WTC11 (cell line): ENCODE data around the gene LYRM4. TPM values are rescaled to one million over a fixed set of nuclear protein-coding genes. Genes with fewer than 3 reads are reported as not detected.

Experiments
- ATAC-seq: fragments of 200-7000 bp; cut with Tn5 transposase; 2 replicates; pipeline ENCODE4 v1.10.0; 2021; ENCODE audit warnings: mild to moderate bottlenecking, moderate library complexity
- CTCF ChIA-PET: fragments of 300-600 bp; sonication (Branson Sonifier 250); formaldehyde crosslinking; loops from one replicate; lab custom pipeline; 2021; ENCODE audit warnings: antibody characterized with exemption; lab: Charles Lee
- POLR2A ChIA-PET: fragments of 350-600 bp; sonication (Branson Sonifier 250); formaldehyde crosslinking; loops from one replicate; lab custom pipeline; 2021; ENCODE audit warnings: antibody characterized with exemption; lab: Charles Lee
- DNase-seq: peaks from one replicate; pipeline ENCODE4 v3.0.0; 2021; ENCODE audit warnings: low spot score
- H3K27ac Mint-ChIP-seq: 2 replicates; pipeline ENCODE4 v1.8.0; 2021; ENCODE audit warnings: mixed read lengths
- H3K27me3 Mint-ChIP-seq: 2 replicates; pipeline ENCODE4 v1.8.0; 2021; ENCODE audit warnings: low read depth, mild to moderate bottlenecking, moderate library complexity, mixed read lengths
- H3K36me3 Mint-ChIP-seq: 2 replicates; pipeline ENCODE4 v1.8.0; 2021; ENCODE audit warnings: mixed read lengths
- H3K4me1 Mint-ChIP-seq: 2 replicates; pipeline ENCODE4 v1.8.0; 2022; ENCODE audit warnings: mixed read lengths
- H3K4me3 Mint-ChIP-seq: 2 replicates; pipeline ENCODE4 v1.8.0; 2021; ENCODE audit warnings: mild to moderate bottlenecking, moderate library complexity, mixed read lengths
- H3K9me3 Mint-ChIP-seq: 2 replicates; pipeline ENCODE4 v1.8.0; 2021; ENCODE audit warnings: mixed read lengths
- GABPB1 ChIP-seq: sonication (generic); formaldehyde crosslinking; IDR thresholded peaks from 2 replicates; pipeline ENCODE4 v1.8.1; 2023; ENCODE audit warnings: mild to moderate bottlenecking, missing genetic modification reagents
- GRHL2 ChIP-seq: fragments of 250-450 bp; sonication (Bioruptor Pico); IDR thresholded peaks from 2 replicates; pipeline ENCODE4 v1.8.0; 2022; ENCODE audit warnings: mild to moderate bottlenecking, moderate library complexity; ENCODE audit not compliant: insufficient replicate concordance, severe bottlenecking
- HMGA2 ChIP-seq: fragments of 250-450 bp; sonication (Bioruptor Pico); IDR thresholded peaks from 2 replicates; pipeline ENCODE4 v1.4.0; 2021; ENCODE audit warnings: mild to moderate bottlenecking, moderate library complexity
- JUN ChIP-seq: sonication (generic); formaldehyde crosslinking; IDR thresholded peaks from 2 replicates; pipeline ENCODE4 v1.8.0; 2023; ENCODE audit warnings: mild to moderate bottlenecking, missing genetic modification reagents
- NFYB ChIP-seq: sonication (generic); formaldehyde crosslinking; conservative IDR thresholded peaks from 2 replicates; pipeline ENCODE4 v1.8.0; 2022; ENCODE audit warnings: low read depth, missing genetic modification reagents
- NR1H2 ChIP-seq: sonication (generic); formaldehyde crosslinking; IDR thresholded peaks from 2 replicates; pipeline ENCODE4 v1.9.0; 2021; ENCODE audit warnings: mild to moderate bottlenecking, moderate library complexity, missing genetic modification reagents
- OVOL2 ChIP-seq: fragments of 250-450 bp; sonication (Bioruptor Pico); IDR thresholded peaks from 2 replicates; pipeline ENCODE4 v1.9.0; 2021; ENCODE audit warnings: mild to moderate bottlenecking, borderline replicate concordance
- SOX15 ChIP-seq: fragments of 250-450 bp; sonication (Bioruptor Pico); IDR thresholded peaks from 2 replicates; pipeline ENCODE4 v1.9.0; 2021; ENCODE audit warnings: mild to moderate bottlenecking
- TCF7 ChIP-seq: sonication (generic); formaldehyde crosslinking; IDR thresholded peaks from 2 replicates; pipeline ENCODE4 v1.8.0; 2022; ENCODE audit warnings: mild to moderate bottlenecking, low read depth, missing genetic modification reagents, moderate library complexity
- TP53 ChIP-seq: sonication (generic); formaldehyde crosslinking; IDR thresholded peaks from 2 replicates; pipeline ENCODE4 v1.8.1; 2023; ENCODE audit warnings: mild to moderate bottlenecking, missing genetic modification reagents
- ZNF219 ChIP-seq: sonication (generic); formaldehyde crosslinking; IDR thresholded peaks from 2 replicates; pipeline ENCODE4 v1.8.0; 2023; ENCODE audit warnings: missing genetic modification reagents, mild to moderate bottlenecking, borderline replicate concordance
- ZNF416 ChIP-seq: fragments of 250-450 bp; sonication (Bioruptor Pico); IDR thresholded peaks from 2 replicates; pipeline ENCODE4 v1.9.0; 2021; ENCODE audit warnings: mild to moderate bottlenecking, inconsistent platforms
- total RNA-seq: library from RNA; stranded (reverse); gene quantifications from 3 replicates; pipeline ENCODE4 v1.2.3, GENCODE V29; 2021
- TF ChIP-seq, protein P1 (sequence below): fragments of 250-450 bp; sonication (Bioruptor Pico); IDR thresholded peaks from 2 replicates; pipeline ENCODE4 v1.9.0; 2021; ENCODE audit warnings: mild to moderate bottlenecking
- TF ChIP-seq, protein P2 (sequence below): sonication (generic); formaldehyde crosslinking; IDR thresholded peaks from 2 replicates; pipeline ENCODE4 v1.8.0; 2022; ENCODE audit warnings: mild to moderate bottlenecking, missing genetic modification reagents
- TF ChIP-seq, protein P3 (sequence below): fragments of 250-450 bp; sonication (Bioruptor Pico); conservative IDR thresholded peaks from 2 replicates; pipeline ENCODE4 v1.9.0; 2021; ENCODE audit warnings: mild to moderate bottlenecking
- TF ChIP-seq, protein P4 (sequence below): sonication (generic); formaldehyde crosslinking; IDR thresholded peaks from 2 replicates; pipeline ENCODE4 v1.8.1; 2022; ENCODE audit warnings: low read depth, mild to moderate bottlenecking, moderate library complexity, missing genetic modification reagents, borderline replicate concordance
- TF ChIP-seq, protein P5 (sequence below): sonication (generic); formaldehyde crosslinking; IDR thresholded peaks from 2 replicates; pipeline ENCODE4 v1.8.1; 2022; ENCODE audit warnings: mild to moderate bottlenecking, moderate library complexity, missing genetic modification reagents
- TF ChIP-seq, protein P6 (sequence below): sonication (generic); formaldehyde crosslinking; IDR thresholded peaks from 2 replicates; pipeline ENCODE4 v1.8.1; 2022; ENCODE audit warnings: missing genetic modification reagents, borderline replicate concordance
- TF ChIP-seq, protein P7 (sequence below): sonication (generic); formaldehyde crosslinking; IDR thresholded peaks from 2 replicates; pipeline ENCODE4 v1.8.1; 2023; ENCODE audit warnings: mild to moderate bottlenecking, missing genetic modification reagents
- TF ChIP-seq, protein P8 (sequence below): fragments of 250-450 bp; sonication (Bioruptor Pico); IDR thresholded peaks from 2 replicates; pipeline ENCODE4 v1.9.0; 2021; ENCODE audit warnings: moderate library complexity, mild to moderate bottlenecking, inconsistent platforms, borderline replicate concordance

Gene LYRM4
- total RNA-seq, 1 experiment from 2014 or later, result 49.7 TPM

DNA sequence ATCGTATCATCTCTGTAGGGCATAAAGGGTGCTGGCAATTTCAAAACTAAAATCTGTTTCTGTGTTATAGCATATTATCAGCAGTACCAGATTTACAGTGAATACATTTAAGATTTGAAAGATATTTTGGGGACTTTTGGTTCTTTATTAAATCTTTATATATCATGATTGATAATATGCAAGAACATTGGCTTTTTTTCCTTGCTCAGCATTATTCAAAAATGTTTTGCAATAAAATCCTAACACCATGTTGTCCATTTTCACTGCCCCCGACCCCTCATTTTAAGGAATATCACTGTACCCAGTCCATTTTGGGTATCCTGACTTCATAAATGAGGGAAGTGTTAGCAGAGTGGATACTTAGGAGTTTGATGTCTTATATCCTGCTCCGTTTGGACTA lies 16.8 kb upstream of the LYRM4 start (continued):
- TF ChIP-seq GABPB1, result no peak
- TF ChIP-seq ZNF416 (CRISPR knock-in tag), result no peak
- TF ChIP-seq, protein P1, sequence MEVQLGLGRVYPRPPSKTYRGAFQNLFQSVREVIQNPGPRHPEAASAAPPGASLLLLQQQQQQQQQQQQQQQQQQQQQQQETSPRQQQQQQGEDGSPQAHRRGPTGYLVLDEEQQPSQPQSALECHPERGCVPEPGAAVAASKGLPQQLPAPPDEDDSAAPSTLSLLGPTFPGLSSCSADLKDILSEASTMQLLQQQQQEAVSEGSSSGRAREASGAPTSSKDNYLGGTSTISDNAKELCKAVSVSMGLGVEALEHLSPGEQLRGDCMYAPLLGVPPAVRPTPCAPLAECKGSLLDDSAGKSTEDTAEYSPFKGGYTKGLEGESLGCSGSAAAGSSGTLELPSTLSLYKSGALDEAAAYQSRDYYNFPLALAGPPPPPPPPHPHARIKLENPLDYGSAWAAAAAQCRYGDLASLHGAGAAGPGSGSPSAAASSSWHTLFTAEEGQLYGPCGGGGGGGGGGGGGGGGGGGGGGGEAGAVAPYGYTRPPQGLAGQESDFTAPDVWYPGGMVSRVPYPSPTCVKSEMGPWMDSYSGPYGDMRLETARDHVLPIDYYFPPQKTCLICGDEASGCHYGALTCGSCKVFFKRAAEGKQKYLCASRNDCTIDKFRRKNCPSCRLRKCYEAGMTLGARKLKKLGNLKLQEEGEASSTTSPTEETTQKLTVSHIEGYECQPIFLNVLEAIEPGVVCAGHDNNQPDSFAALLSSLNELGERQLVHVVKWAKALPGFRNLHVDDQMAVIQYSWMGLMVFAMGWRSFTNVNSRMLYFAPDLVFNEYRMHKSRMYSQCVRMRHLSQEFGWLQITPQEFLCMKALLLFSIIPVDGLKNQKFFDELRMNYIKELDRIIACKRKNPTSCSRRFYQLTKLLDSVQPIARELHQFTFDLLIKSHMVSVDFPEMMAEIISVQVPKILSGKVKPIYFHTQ (CRISPR knock-in tag), result no peak
- TF ChIP-seq, protein P2, sequence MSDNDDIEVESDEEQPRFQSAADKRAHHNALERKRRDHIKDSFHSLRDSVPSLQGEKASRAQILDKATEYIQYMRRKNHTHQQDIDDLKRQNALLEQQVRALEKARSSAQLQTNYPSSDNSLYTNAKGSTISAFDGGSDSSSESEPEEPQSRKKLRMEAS, result no peak
- no peak for TF ChIP-seq NR1H2 (CRISPR knock-in tag)
- TF ChIP-seq, protein P3, sequence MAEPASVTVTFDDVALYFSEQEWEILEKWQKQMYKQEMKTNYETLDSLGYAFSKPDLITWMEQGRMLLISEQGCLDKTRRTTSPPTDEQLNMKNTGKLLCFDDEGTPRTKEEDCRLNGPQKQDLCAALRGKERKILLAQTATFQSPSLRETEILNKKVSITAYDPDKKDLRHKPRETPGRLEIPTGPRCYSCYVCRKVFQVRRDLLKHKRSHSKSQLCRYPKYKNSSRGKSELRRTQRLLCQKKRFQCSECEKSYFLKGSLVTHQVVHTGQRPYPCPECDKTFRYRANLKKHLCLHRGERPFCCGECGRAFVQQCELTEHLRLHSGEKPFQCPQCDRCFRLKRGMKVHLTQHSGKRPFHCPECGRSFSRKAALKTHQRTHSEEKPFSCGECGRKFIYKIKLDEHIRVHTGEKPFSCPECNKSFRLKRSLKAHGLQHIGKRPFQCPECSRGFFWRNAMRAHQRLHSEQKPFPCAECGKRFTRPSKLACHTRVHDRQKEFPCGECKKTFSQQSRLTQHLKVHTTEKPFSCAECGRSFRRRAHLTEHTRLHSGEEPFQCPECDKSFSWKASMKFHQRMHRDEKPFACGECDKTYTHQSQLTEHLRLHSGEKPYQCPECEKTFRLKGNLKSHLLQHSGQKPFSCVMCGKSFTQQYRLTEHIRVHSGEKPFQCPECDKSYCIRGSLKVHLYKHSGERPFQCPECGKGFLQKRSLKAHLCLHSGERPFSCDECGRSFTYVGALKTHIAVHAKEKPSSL (CRISPR knock-in tag), result no peak

DNA sequence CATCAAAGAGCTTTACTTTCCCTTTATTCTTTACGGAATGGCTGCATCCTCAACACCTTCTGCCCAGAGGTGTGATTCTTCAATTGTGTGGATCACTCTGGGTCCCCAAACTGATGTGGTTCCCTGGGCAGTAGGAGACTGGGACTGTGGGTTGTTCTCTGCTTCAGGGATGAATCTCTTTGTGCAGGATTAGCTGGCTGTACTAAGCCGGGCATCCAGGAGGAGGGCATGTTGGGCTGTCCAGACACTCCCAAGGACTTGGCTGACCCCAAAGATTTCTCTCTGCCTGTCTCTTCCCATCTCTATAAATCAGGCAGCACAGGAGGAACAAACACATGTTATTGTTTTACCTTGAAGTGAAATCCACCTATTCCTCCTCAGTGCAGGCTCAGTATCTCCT lies 15.8 kb upstream of the LYRM4 start:
- Mint-ChIP-seq H3K4me3 (no peak overlapping the region), H3K27me3 (no peaks in the 10 kb centered on the region)

More for the DNA sequence above, 15.8 kb upstream of the LYRM4 start:
- Mint-ChIP-seq H3K36me3 (no peaks in the 10 kb centered on the region), H3K9me3 (no peaks in the 10 kb centered on the region), H3K27ac (no peak overlapping the region), H3K4me1 (peaks cover 20% of the 10 kb centered on the region)
- ATAC-seq, result peak; percentile 43
- TF ChIP-seq, protein P4, sequence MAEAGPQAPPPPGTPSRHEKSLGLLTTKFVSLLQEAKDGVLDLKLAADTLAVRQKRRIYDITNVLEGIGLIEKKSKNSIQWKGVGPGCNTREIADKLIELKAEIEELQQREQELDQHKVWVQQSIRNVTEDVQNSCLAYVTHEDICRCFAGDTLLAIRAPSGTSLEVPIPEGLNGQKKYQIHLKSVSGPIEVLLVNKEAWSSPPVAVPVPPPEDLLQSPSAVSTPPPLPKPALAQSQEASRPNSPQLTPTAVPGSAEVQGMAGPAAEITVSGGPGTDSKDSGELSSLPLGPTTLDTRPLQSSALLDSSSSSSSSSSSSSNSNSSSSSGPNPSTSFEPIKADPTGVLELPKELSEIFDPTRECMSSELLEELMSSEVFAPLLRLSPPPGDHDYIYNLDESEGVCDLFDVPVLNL, result no peak
- TF ChIP-seq, protein P5, sequence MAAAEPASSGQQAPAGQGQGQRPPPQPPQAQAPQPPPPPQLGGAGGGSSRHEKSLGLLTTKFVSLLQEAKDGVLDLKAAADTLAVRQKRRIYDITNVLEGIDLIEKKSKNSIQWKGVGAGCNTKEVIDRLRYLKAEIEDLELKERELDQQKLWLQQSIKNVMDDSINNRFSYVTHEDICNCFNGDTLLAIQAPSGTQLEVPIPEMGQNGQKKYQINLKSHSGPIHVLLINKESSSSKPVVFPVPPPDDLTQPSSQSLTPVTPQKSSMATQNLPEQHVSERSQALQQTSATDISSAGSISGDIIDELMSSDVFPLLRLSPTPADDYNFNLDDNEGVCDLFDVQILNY, result no peak
- TF ChIP-seq, protein P6, sequence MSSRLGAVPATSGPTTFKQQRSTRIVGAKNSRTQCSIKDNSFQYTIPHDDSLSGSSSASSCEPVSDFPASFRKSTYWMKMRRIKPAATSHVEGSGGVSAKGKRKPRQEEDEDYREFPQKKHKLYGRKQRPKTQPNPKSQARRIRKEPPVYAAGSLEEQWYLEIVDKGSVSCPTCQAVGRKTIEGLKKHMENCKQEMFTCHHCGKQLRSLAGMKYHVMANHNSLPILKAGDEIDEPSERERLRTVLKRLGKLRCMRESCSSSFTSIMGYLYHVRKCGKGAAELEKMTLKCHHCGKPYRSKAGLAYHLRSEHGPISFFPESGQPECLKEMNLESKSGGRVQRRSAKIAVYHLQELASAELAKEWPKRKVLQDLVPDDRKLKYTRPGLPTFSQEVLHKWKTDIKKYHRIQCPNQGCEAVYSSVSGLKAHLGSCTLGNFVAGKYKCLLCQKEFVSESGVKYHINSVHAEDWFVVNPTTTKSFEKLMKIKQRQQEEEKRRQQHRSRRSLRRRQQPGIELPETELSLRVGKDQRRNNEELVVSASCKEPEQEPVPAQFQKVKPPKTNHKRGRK (CRISPR knock-in tag), result no peak
- TF ChIP-seq HMGA2 (CRISPR knock-in tag), result no peak
- TF ChIP-seq NFYB, result no peak
- no peak for TF ChIP-seq ZNF219 (CRISPR knock-in tag)
- TF ChIP-seq, protein P7, sequence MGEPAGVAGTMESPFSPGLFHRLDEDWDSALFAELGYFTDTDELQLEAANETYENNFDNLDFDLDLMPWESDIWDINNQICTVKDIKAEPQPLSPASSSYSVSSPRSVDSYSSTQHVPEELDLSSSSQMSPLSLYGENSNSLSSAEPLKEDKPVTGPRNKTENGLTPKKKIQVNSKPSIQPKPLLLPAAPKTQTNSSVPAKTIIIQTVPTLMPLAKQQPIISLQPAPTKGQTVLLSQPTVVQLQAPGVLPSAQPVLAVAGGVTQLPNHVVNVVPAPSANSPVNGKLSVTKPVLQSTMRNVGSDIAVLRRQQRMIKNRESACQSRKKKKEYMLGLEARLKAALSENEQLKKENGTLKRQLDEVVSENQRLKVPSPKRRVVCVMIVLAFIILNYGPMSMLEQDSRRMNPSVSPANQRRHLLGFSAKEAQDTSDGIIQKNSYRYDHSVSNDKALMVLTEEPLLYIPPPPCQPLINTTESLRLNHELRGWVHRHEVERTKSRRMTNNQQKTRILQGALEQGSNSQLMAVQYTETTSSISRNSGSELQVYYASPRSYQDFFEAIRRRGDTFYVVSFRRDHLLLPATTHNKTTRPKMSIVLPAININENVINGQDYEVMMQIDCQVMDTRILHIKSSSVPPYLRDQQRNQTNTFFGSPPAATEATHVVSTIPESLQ (CRISPR knock-in tag), result no peak
- no peak for TF ChIP-seq GRHL2
- TF ChIP-seq, protein P8, sequence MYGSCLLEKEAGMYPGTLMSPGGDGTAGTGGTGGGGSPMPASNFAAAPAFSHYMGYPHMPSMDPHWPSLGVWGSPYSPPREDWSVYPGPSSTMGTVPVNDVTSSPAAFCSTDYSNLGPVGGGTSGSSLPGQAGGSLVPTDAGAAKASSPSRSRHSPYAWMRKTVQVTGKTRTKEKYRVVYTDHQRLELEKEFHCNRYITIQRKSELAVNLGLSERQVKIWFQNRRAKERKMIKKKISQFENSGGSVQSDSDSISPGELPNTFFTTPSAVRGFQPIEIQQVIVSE (CRISPR knock-in tag), result no peak
- no peak for TF ChIP-seq OVOL2 (CRISPR knock-in tag)
- TF ChIP-seq TP53 (CRISPR knock-in tag), result no peak
- TF ChIP-seq SOX15, result no peak
- TF ChIP-seq TCF7 (CRISPR knock-in tag), result no peak
- TF ChIP-seq ZNF416 (CRISPR knock-in tag), result no peak
- no peak for TF ChIP-seq JUN (CRISPR knock-in tag)
- DNase-seq, result no peak
- CTCF ChIA-PET, result interaction anchor here (1.5 kb wide), 1 partner anchor 26 kb away, joined by 5 read pairs; no protein-coding TSS in a partner anchor
- POLR2A ChIA-PET, result no interaction called here
